Endometrial microvascular endothelial cells (primary cell): ENCODE results near the gene POMT2. TPM values are rescaled to one million over a fixed set of nuclear protein-coding genes. Genes with fewer than 3 reads are reported as not detected.

Source experiments
- in situ Hi-C: cut with HindIII; loops from 2 replicates; pipeline ENCODE4 v1.10.0; 2017; ENCODE audit warnings: low sequenced_read_pairs, low pct_unique_long_range_greater_than_20kb; ENCODE audit errors: inconsistent ontology term
- total RNA-seq: library from RNA; depleted of rRNA; stranded (reverse); fragments of >200 nt; gene quantifications from one replicate; pipeline ENCODE4 v1.2.3, GENCODE V29; 2015; ENCODE audit errors: inconsistent ontology term

Gene POMT2
- total RNA-seq, 1 donor from 2014 or later = 16.4 TPM

DNA sequence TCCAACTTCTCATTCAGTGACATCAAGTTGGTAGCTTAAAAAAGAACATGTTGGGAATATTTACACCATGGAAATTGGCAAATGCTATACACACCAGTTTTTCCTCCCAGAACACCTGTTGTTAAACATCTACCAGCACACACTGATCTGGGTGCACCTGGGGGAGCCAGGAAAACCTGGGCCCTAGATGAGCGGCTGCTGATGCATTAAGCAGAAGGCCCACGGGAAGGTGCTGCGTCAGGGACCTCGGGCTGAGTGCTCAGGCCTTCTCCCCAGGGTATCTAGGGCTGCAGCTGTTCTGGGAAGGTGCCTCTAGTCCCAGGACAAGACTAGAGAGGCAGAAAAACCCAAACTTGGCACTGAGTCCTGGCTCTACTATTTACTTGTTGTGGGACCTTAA lies 46.9 kb downstream of the POMT2 start:
- in situ Hi-C loops = no loop called here

DNA sequence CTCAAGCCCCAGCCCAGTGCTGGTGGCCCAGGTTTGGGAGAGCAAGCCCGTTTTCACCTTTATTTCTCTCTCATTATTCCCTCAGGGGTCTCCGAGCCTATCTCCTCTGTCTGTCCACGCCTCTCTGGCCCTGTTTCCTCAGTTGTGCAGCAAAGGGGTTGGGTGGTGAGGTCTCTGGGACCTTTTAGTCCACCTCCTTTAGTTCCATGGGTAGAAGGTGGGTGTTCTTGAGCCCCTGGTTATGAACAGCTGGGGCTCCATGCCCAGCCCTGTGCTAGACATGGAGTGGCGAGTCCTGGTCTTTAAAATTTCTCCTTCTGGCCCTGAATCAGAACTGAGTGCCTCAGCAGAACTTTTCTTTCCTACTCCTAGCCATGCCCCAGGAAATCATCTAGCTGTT lies 48.4 kb downstream of the POMT2 start:
- in situ Hi-C loops = no loop called here

- in situ Hi-C loops = no loop called here
Observed at GRCh38 chr14:77271113-77271710, 49.5 kb downstream of the POMT2 start, which contains the start of gene NGB. Gene NGB, minus strand, starts transcription at chr14:77271206. Its CDS starts 269 bp downstream, at chr14:77270937.

GRCh38 chr14:77270361-77271112 lies 50.1 kb downstream of the POMT2 start:
- in situ Hi-C loops = no loop called here

GRCh38 chr14:77268989-77269600 lies 51.6 kb downstream of the POMT2 start:
- in situ Hi-C loops = no loop called here

- in situ Hi-C loops = no loop called here
Observed at GRCh38 chr14:77267937-77268699, 52.6 kb downstream of the POMT2 start.

- in situ Hi-C loops = no loop called here
Observed at GRCh38 chr14:77266336-77266735, 54.3 kb downstream of the POMT2 start.

- in situ Hi-C loops = no loop called here
Observed at GRCh38 chr14:77265561-77266335, 54.9 kb downstream of the POMT2 start.

GRCh38 chr14:77265187-77265515 lies 55.5 kb downstream of the POMT2 start:
- in situ Hi-C loops = no loop called here

DNA sequence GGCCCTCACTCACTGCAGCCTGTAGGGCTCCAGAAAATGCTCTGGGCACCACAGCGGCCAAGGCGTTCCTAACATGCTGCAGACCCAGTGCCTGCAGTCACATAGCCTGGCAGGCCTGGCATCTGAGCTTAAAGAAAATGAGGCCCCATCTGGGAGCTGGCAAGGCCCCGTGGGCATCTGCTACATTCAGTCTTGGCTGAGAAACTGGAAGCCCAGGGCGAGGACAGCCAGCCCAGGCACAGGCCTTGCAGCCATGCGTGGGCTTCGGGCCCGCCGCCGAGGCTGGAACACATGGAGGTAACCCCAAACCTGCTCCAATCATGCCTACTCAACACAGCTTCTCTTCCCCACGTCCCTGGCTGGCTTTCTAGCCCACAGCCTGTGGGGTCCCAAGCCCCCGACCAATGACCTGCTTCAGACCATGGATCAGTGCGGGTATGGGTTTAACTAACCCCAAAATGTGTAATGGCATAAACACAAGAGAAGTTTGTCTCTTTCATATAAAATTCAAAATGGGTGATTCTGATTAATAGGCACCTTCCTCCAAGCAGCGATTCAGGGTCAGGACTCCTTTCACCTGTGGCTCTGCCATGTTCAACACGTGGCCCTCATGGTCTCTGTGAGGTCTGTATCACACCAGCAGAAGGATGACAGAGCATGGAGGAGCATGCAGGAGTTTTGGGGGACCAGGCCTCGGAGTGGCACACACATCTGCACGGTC lies 56.1 kb downstream of the POMT2 start:
- in situ Hi-C loops = no loop called here

DNA sequence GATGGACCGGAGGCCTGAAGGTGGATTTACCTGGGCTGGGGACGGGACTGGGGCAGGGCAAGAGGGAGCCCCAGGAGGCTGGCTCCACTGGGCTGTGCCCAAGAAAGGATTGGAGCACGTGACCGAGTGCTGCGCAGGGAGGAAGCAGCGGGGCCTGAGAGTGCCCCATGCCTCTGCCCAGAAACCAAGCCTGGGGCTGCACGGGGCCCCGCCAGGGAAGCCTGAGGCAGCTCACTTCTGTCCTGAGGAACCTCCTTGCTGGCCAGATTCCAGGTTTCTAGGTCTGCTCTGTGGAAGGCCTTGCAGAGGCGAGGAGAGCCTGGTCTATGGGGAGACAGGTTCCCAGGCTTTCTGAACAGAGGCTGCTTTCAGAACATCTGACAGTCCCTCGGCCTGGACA lies 60.1 kb downstream of the POMT2 start:
- in situ Hi-C loops = no loop called here

GRCh38 chr14:77260199-77260598 lies 60.5 kb downstream of the POMT2 start:
- in situ Hi-C loops = no loop called here

GRCh38 chr14:77259025-77259715 lies 61.5 kb downstream of the POMT2 start:
- in situ Hi-C loops = no loop called here

DNA sequence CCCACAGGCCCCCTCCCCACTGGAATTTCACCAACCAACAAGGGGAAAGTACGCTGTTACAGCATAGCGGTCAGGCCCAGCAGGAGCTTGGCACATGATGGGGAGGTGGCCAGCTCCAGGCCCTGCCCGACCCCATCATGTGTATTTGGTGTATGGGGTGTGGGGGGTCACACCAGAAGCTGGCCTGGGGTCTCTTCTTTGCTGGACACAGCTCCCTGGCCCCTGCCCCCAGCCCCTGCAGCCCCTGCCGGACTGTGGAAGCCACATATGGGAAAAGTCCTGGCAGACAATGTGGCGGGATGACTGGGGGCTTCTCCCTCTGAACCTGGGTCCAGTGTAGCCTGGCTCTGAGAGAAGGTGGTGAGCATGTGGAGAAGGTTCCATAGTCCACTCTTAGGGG lies 62.1 kb downstream of the POMT2 start:
- in situ Hi-C loops = no loop called here

DNA sequence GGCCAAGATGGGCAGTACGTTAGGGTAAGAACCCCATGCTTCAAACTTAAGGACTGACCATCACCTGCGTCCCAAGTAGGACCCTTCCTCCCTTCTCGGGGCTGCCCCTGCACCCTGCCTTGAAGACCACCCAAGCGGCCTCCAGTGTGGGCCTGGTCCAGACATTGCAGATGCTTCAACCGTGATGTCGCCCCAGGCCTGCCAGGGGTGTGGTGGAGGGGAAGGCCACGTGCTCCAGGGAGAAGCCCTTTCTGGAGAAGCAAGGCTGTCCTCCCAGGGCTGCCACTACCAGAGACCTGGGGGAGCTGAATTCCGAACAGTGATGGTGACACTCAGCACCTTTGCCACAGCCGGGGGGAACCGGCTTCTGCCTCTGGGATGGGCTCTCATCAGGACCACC lies 63.0 kb downstream of the POMT2 start:
- in situ Hi-C loops = no loop called here

DNA sequence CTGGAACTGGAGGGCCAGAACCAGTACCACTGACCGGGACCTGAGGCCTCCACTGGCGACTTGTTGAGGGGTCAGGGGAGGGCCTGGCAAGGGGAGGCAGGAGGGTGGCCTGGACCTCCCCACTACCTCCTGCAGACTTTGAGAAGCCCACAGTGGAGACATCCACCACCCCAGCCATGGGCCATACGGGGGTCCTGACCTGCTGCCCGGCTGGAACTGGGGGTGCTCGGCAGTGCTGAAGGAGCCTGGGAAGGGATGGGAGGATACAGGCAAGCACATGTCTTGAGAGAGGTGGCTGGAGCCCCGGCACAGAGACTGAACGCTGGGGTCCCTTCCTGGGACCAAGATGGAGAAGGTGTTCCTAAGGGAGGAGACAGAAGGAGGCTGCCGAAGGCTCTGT lies 64.0 kb downstream of the POMT2 start:
- in situ Hi-C loops = no loop called here

- in situ Hi-C loops = no loop called here
Observed at GRCh38 chr14:77253333-77254190, 67.1 kb downstream of the POMT2 start.
